K562 (cell line): ENCODE measurements around the gene KRT75. TPM values are rescaled to one million over a fixed set of nuclear protein-coding genes. Genes with fewer than 3 reads are reported as not detected.

Experiments used
- ATAC-seq: fragments of 200-7000 bp; cut with Tn5 transposase; 3 replicates; pipeline ENCODE4 v1.9.1; 2020; ENCODE audit warnings: moderate library complexity
- BruUV-seq: library from RNA; stranded (reverse); fragments of 400-500 nt; replicated peaks from 2 replicates; lab custom pipeline; 2021; lab: Mats Ljungman, UMichigan
- CTCF ChIA-PET: fragments of 300-600 bp; formaldehyde crosslinking; extraction: SDS; loops from one replicate; lab custom pipeline; 2021; ENCODE audit warnings: low intra/inter-chr PET ratio; lab: Yijun Ruan, JAX
- POLR2A ChIA-PET: fragments of 300-600, 350-650 bp; sonication (Branson Sonifier 250); formaldehyde crosslinking; extraction: SDS; loops from one replicate; lab custom pipeline; 2021; ENCODE audit warnings: antibody characterized with exemption, inconsistent platforms; lab: Yijun Ruan, JAX
- DNase-seq, 4 experiments: peaks; one replicate each; pipeline versions ENCODE4 v3.0.0 to v3.0.0-alpha.2; 2011 to 2018; ENCODE audit warnings: low spot score in 3 of 4, mixed read lengths in 3 of 4; ENCODE audit errors: extremely low read depth in 1 of 4
- FAIRE-seq: peaks from 2 replicates; lab custom pipeline; 2011; peaks lifted over from hg19 to GRCh38; lab: Jason Lieb, UNC
- H2AFZ ChIP-seq: 2 replicates; pipeline ENCODE4 v1.6.0; 2011; ENCODE audit warnings: low read depth, low read length, control low read depth, inconsistent platforms
- H3K27ac ChIP-seq: fragments of 200-600 bp; 3 replicates; pipeline ENCODE4 v1.8.0; 2011; ENCODE audit warnings: low read depth, mild to moderate bottlenecking, control low read depth, inconsistent platforms, low read length, moderate library complexity, mixed read lengths; ENCODE audit errors: extremely low read depth
- H3K27me3 ChIP-seq, 2 experiments: fragments of 300-600 bp in 1 of 2; 2 replicates in 1 of 2; 3 replicates in 1 of 2; pipeline versions ENCODE4 v1.6.0 to v1.8.0; 2011; ENCODE audit warnings: inconsistent platforms in 2 of 2, low read length in 2 of 2, mild to moderate bottlenecking in 1 of 2, mixed read lengths in 1 of 2, moderate library complexity in 1 of 2; ENCODE audit not compliant: control insufficient read depth in 2 of 2, insufficient read depth in 2 of 2
- H3K36me3 ChIP-seq: fragments of 300-600 bp; 3 replicates; pipeline ENCODE4 v1.8.0; 2011; ENCODE audit warnings: mild to moderate bottlenecking, low read length, inconsistent platforms; ENCODE audit not compliant: control insufficient read depth, insufficient read depth
- H3K4me1 ChIP-seq, 2 experiments: fragments of 200-600 bp in 1 of 2; replicated peaks in 1 of 2; 2 replicates in 1 of 2; 3 replicates in 1 of 2; pipeline versions ENCODE4 v1.5.1 to v1.8.0; 2011; ENCODE audit warnings: inconsistent platforms in 2 of 2, low read length in 2 of 2, mild to moderate bottlenecking in 1 of 2, mixed read lengths in 1 of 2, moderate library complexity in 1 of 2; ENCODE audit not compliant: control insufficient read depth in 2 of 2, insufficient read depth in 2 of 2
- H3K4me2 ChIP-seq: 2 replicates; pipeline ENCODE4 v1.6.1; 2011; ENCODE audit warnings: low read length, control low read depth, inconsistent platforms, mixed read lengths; ENCODE audit not compliant: insufficient read depth
- H3K4me3 ChIP-seq: fragments of 200-600 bp; sonication (generic), shearing (Covaris generic); 2 replicates; pipeline ENCODE4 v1.5.1; 2016; ENCODE audit warnings: control low read depth, inconsistent platforms
- H3K79me2 ChIP-seq: fragments of 200-600 bp; 3 replicates; pipeline ENCODE4 v1.8.0; 2011; ENCODE audit warnings: low read length, inconsistent platforms; ENCODE audit not compliant: control insufficient read depth, insufficient read depth
- H3K9ac ChIP-seq, 2 experiments: 2 replicates each; pipeline versions ENCODE4 v1.6.0 to v1.6.1; 2011; ENCODE audit warnings: low read depth in 2 of 2, low read length in 2 of 2, control low read depth in 1 of 2, inconsistent platforms in 1 of 2, mild to moderate bottlenecking in 1 of 2, mixed read lengths in 1 of 2; ENCODE audit not compliant: insufficient read depth in 1 of 2
- H3K9me1 ChIP-seq: one replicate; pipeline ENCODE4 v1.6.0; 2011; ENCODE audit warnings: inconsistent platforms, mild to moderate bottlenecking, low read length, moderate library complexity; ENCODE audit not compliant: control insufficient read depth, insufficient read depth
- H3K9me3 ChIP-seq: replicated peaks from 2 replicates; pipeline ENCODE4 v1.5.1; 2011; ENCODE audit warnings: low read depth, low read length, inconsistent platforms; ENCODE audit not compliant: control insufficient read depth, insufficient read depth
- H4K20me1 ChIP-seq: replicated peaks from 2 replicates; pipeline ENCODE4 v1.6.1; 2011; ENCODE audit warnings: low read length, inconsistent platforms, mixed read lengths; ENCODE audit not compliant: control insufficient read depth, insufficient read depth
- CHAMP1 ChIP-seq: fragments of 450-650 bp; IDR thresholded peaks from 2 replicates; pipeline ENCODE4 v1.6.1; 2016; ENCODE audit warnings: mild to moderate bottlenecking
- GATA2 ChIP-seq: sonication (generic); formaldehyde crosslinking; IDR thresholded peaks from 2 replicates; pipeline ENCODE4 v1.4.0; 2020; ENCODE audit warnings: mild to moderate bottlenecking, missing genetic modification reagents
- MXI1 ChIP-seq: IDR thresholded peaks from 2 replicates; pipeline ENCODE4 v1.6.1; 2011; ENCODE audit warnings: low read depth, mild to moderate bottlenecking, improper control_type of control experiment, low read length
- NR4A1 ChIP-seq, 2 experiments: fragments of 250-450 bp in 1 of 2; fragments of 450-650 bp in 1 of 2; sonication (Bioruptor Pico) in 1 of 2; IDR thresholded peaks; 2 replicates each; pipeline versions ENCODE4 v1.4.0 to v1.6.1; 2016 to 2020; ENCODE audit warnings: mild to moderate bottlenecking in 2 of 2, missing compliant biosample characterization in 1 of 2, missing genetic modification characterization in 1 of 2, moderate library complexity in 1 of 2
- POLR2G ChIP-seq: fragments of 200-400 bp; formaldehyde crosslinking; IDR thresholded peaks from 2 replicates; pipeline ENCODE4 v1.6.1; 2017; ENCODE audit warnings: low read depth, mild to moderate bottlenecking, antibody characterized with exemption, low read length, moderate library complexity
- PRMT5 ChIP-seq: sonication (generic); formaldehyde crosslinking; IDR thresholded peaks from 2 replicates; pipeline ENCODE4 v1.5.0; 2020; ENCODE audit warnings: missing genetic modification reagents
- PTBP1 ChIP-seq: fragments of 200-400 bp; formaldehyde crosslinking; IDR thresholded peaks from 2 replicates; pipeline ENCODE4 v1.6.1; 2017; ENCODE audit warnings: low read depth, low read length
- PTRF ChIP-seq: fragments of 450-650 bp; IDR thresholded peaks from 2 replicates; pipeline ENCODE4 v1.6.1; 2016; ENCODE audit warnings: mild to moderate bottlenecking, missing genetic modification characterization, missing compliant biosample characterization
- PURB ChIP-seq: sonication (generic); formaldehyde crosslinking; IDR thresholded peaks from 2 replicates; pipeline ENCODE4 v1.9.0; 2021; ENCODE audit warnings: low read depth, mild to moderate bottlenecking, missing genetic modification reagents
- SMAD3 ChIP-seq: fragments of 450-650 bp; formaldehyde crosslinking; conservative IDR thresholded peaks from 2 replicates; pipeline ENCODE4 v1.4.0; 2020; ENCODE audit warnings: mild to moderate bottlenecking
- SRSF1 ChIP-seq: fragments of 200-400 bp; formaldehyde crosslinking; IDR thresholded peaks from 2 replicates; pipeline ENCODE4 v1.6.1; 2017; ENCODE audit warnings: mild to moderate bottlenecking, low read depth, low read length, moderate library complexity
- TCF7L2 ChIP-seq: fragments of 150-350 bp; IDR thresholded peaks from 2 replicates; pipeline ENCODE4 v1.6.1; 2016; ENCODE audit warnings: low read depth, mild to moderate bottlenecking, low read length, moderate library complexity
- THAP7 ChIP-seq: fragments of 250-450 bp; sonication (Bioruptor Pico); IDR thresholded peaks from 2 replicates; pipeline ENCODE4 v1.5.0; 2021
- ZBTB7A ChIP-seq: IDR thresholded peaks from 2 replicates; pipeline ENCODE4 v1.6.1; 2011; ENCODE audit warnings: low read depth, mild to moderate bottlenecking, low read length, moderate library complexity, borderline replicate concordance; ENCODE audit not compliant: control insufficient read depth
- ZNF778 ChIP-seq: fragments of 450-650 bp; formaldehyde crosslinking; IDR thresholded peaks from 2 replicates; pipeline ENCODE4 v1.4.0; 2020; ENCODE audit warnings: mild to moderate bottlenecking, moderate library complexity
- WGBS: fragments of 100-300 bp; shearing (Covaris generic); methylation state at CpG from one replicate; pipeline ENCODE4 v1.1.6; 2016; ENCODE audit warnings: low coverage, mixed read lengths; ENCODE audit not compliant: insufficient coverage; ENCODE audit errors: missing lambda C conversion rate; 5-methylcytosine and 5-hydroxymethylcytosine counted together
- in situ Hi-C: fragments of 300-500 bp; cut with MboI; formaldehyde crosslinking; loops from 4 replicates; pipeline ENCODE4 v1.15.0; 2018; ENCODE audit warnings: inconsistent platforms, mixed read lengths
- intact Hi-C: fragments of 100-400 bp; cut with micrococcal nuclease; formaldehyde crosslinking; loops from 2 replicates; pipeline ENCODE4 v1.14.2; 2022
- polyA plus RNA-seq, 8 experiments: library from polyadenylated mRNA; depleted of rRNA in 4 of 8; stranded (reverse) in 5 of 8; unstranded in 3 of 8; fragments of >200 nt; fragmentation: Nextera tagmentation in 2 of 8; fragmentation: Illumina TruSeq in 1 of 8; extraction: Ambion mirVana in 2 of 8; extraction: Trizol in 1 of 8; gene quantifications; 2 replicates each; pipeline versions ENCODE4 v1.2.1 to v1.2.3, GENCODE V29; 2011 to 2014; ENCODE audit warnings: inconsistent platforms in 1 of 8, missing spikeins in 1 of 8
- total RNA-seq, 7 experiments: library from RNA; depleted of rRNA in 6 of 7; stranded (reverse); fragments of >200 nt in 6 of 7; fragmentation: Illumina TruSeq in 2 of 7; extraction: Trizol in 2 of 7; gene quantifications; 2 replicates each; pipeline versions ENCODE4 v1.2.1 to v1.2.3, GENCODE V29; 2011 to 2021; ENCODE audit warnings: low replicate concordance in 1 of 7

Gene KRT75
- total and polyA plus RNA-seq, 9 of the 15 experiments (the other 6 are each of a cell fraction or from before 2014, with no cell fraction given): not detected

GRCh38 chr12:52426034-52426433, 8.1 kb downstream of the KRT75 start (continued):
- TF ChIP-seq POLR2G: no peak
- no peak for TF ChIP-seq ZNF778 (CRISPR knock-in tag)
- TF ChIP-seq SMAD3 (CRISPR knock-in tag): no peak
- TF ChIP-seq, all 486 proteins: peak for 0

- no peaks in the 10 kb centered on the region; the same call in 1 of the 2 replicates for H4K20me1 ChIP-seq
- H3K4me2 ChIP-seq: no peak overlapping the region
- no TSS peak for BruUV-seq
- WGBS: 2% methylated on average over 5 of the region's 5 CpGs
- no peaks in the 10 kb centered on the region for H3K9me3 ChIP-seq
- no peaks in the 10 kb centered on the region for H3K9me1 ChIP-seq
- H3K27ac ChIP-seq: no peak overlapping the region
- H3K36me3 ChIP-seq: no peaks in the 10 kb centered on the region
- no peak overlapping the region for H3K9ac ChIP-seq
- H3K79me2 ChIP-seq: no peaks in the 10 kb centered on the region
- no peaks in the 10 kb centered on the region for H3K4me1 ChIP-seq
- in situ Hi-C loops (loop anchor here (10.0 kb wide), 1 partner anchor 759 kb away; the partner anchor contains the start of genes CSAD and ZNF740), intact Hi-C loops (no loop called here)
- H3K27me3 ChIP-seq: peaks cover 0 to 40% of the 10 kb centered on the region in 2 experiments; a peak in 3 of 5 replicates
- no peak for TF ChIP-seq PTRF (tag)
- TF ChIP-seq PURB: no peak
- no peak for TF ChIP-seq CHAMP1
- TF ChIP-seq GATA2 (CRISPR knock-in tag): no peak
- no peak for TF ChIP-seq THAP7 (CRISPR knock-in tag)
- TF ChIP-seq SRSF1: no peak
- TF ChIP-seq PRMT5 (CRISPR knock-in tag): no peak
- TF ChIP-seq PTBP1: no peak
- no peak for TF ChIP-seq TCF7L2
- no peak for TF ChIP-seq NR4A1 (CRISPR knock-in tag; IDR thresholded peaks at IDR 0.05)
- no peak for TF ChIP-seq NR4A1 (tag; IDR thresholded peaks at IDR 0.05)
- TF ChIP-seq ZBTB7A: no peak
- TF ChIP-seq MXI1: no peak
- no peak for FAIRE-seq
- no peak for DNase-seq
- no peak for ATAC-seq
- POLR2A ChIA-PET: interaction anchor here (1.1 kb wide), 1 partner anchor 14 kb away, joined by 4 read pairs; no protein-coding TSS in a partner anchor
- H2AFZ ChIP-seq: no peak overlapping the region
- CTCF ChIA-PET: no interaction called here
- no peak overlapping the region for H3K4me3 ChIP-seq
Observed at GRCh38 chr12:52425466-52425865, 8.7 kb downstream of the KRT75 start.
